HuH-7 (cell line): ENCODE measurements around the gene SPTB.
"Not testable (repeated sequence)": the region's sequence is repeated elsewhere in the genome, so short reads cannot be mapped to it uniquely, and the experiment has no call there.

Source experiments
- DNase-seq: peaks from one replicate; pipeline ENCODE4 v3.0.0; 2011; ENCODE audit warnings: low spot score

Gene SPTB

GRCh38 chr14:64821651-64822050, 58.1 kb downstream of the SPTB start:
- DNase-seq: no peak

- DNase-seq: no peak
These were observed 61.6 kb downstream of the SPTB start for GRCh38 chr14:64818151-64818550.

- DNase-seq: no peak
These were observed 62.1 kb downstream of the SPTB start for GRCh38 chr14:64817631-64818030.

- DNase-seq: no peak
These were observed 63.4 kb downstream of the SPTB start for GRCh38 chr14:64816221-64816783.

- no peak for DNase-seq
These were observed 64.5 kb downstream of the SPTB start for GRCh38 chr14:64815257-64815656.

GRCh38 chr14:64812412-64812811, 67.3 kb downstream of the SPTB start:
- no peak for DNase-seq

- DNase-seq: no peak
These were observed 68.0 kb downstream of the SPTB start for GRCh38 chr14:64811676-64812075.

GRCh38 chr14:64808449-64808848, 71.3 kb downstream of the SPTB start:
- no peak for DNase-seq

GRCh38 chr14:64807551-64807950, 72.2 kb downstream of the SPTB start:
- DNase-seq: no peak

GRCh38 chr14:64806862-64807495, 72.7 kb downstream of the SPTB start:
- DNase-seq: no peak

GRCh38 chr14:64806202-64806861, 73.4 kb downstream of the SPTB start:
- no peak for DNase-seq

GRCh38 chr14:64805646-64806045, 74.1 kb downstream of the SPTB start:
- not testable (repeated sequence) for DNase-seq

- DNase-seq: no peak
These were observed 74.9 kb downstream of the SPTB start for GRCh38 chr14:64804754-64805260.

- peak; percentile 29 for DNase-seq
These were observed 77.9 kb downstream of the SPTB start for GRCh38 chr14:64801800-64802199.

- no peak for DNase-seq
These were observed 78.7 kb downstream of the SPTB start for GRCh38 chr14:64801046-64801445.

- DNase-seq: no peak
These were observed 79.7 kb downstream of the SPTB start for GRCh38 chr14:64800000-64800399.

GRCh38 chr14:64799555-64799954, 80.2 kb downstream of the SPTB start:
- DNase-seq: no peak

GRCh38 chr14:64796369-64796768, 83.3 kb downstream of the SPTB start:
- no peak for DNase-seq

GRCh38 chr14:64795921-64796320, 83.8 kb downstream of the SPTB start:
- DNase-seq: no peak

GRCh38 chr14:64795211-64795610, 84.5 kb downstream of the SPTB start:
- DNase-seq: no peak

- no peak for DNase-seq
These were observed 86.7 kb downstream of the SPTB start for GRCh38 chr14:64792871-64793560.

- no peak for DNase-seq
These were observed 87.5 kb downstream of the SPTB start for GRCh38 chr14:64792231-64792630.

- DNase-seq: no peak
These were observed 89.2 kb downstream of the SPTB start for GRCh38 chr14:64790478-64790877.
